HG03196 (cell line): Measurements from ENCODE around the gene CD2AP.
"Not testable (repeated sequence)": the region's sequence is repeated elsewhere in the genome, so short reads cannot be mapped to it uniquely, and the experiment has no call there.

Source experiments
- ATAC-seq: cut with Tn5 transposase; IDR thresholded peaks from one replicate; pipeline ENCODE4 v1.9.1; 2021; ENCODE audit not compliant: unreplicated experiment

CD2AP gene

GRCh38 chr6:47556459-47556858 lies 78.9 kb downstream of the CD2AP start:
- not testable (repeated sequence) for ATAC-seq

DNA sequence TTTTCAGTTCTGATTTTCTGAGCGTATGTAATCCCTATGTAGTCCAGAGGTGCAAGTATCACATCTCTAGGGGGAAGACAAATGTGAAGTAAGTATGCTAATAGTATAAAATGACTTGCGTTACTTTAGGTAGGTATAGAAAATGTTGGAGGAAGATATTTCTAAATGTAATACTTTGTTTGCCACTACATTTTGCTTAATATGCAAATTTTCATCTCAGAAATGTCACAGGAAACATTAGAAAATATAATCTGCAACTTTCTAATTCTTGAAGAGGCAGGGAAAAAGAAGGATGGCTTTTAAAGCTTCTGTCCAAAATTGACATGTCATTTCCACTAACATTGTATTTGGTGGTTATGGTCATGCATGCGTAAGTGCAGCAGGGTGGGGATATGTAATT lies 85.6 kb downstream of the CD2AP start:
- ATAC-seq, result no peak

DNA sequence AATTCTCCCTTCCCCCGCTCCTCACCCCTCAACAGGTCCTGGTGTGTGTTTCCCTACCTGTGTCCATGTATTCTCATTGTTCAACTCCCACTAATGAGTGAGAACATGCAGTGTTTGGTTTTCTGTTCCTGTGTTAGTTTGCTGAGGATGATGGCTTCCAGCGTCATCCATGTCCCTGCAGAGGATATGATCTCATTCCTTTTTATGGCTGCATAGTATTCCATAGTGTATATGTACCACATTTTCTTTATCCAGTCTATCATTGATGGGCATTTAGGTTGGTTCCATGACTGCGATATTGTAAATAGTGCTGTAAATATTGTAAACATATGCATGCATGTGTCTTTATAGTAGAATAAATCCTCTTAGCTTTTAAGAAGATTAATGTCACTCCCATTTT lies 89.0 kb downstream of the CD2AP start:
- not testable (repeated sequence) for ATAC-seq

- ATAC-seq, result no peak
Measured at GRCh38 chr6:47567586-47567985, 90.0 kb downstream of the CD2AP start.

- ATAC-seq, result no peak
Measured at GRCh38 chr6:47571488-47571887, 93.9 kb downstream of the CD2AP start.

DNA sequence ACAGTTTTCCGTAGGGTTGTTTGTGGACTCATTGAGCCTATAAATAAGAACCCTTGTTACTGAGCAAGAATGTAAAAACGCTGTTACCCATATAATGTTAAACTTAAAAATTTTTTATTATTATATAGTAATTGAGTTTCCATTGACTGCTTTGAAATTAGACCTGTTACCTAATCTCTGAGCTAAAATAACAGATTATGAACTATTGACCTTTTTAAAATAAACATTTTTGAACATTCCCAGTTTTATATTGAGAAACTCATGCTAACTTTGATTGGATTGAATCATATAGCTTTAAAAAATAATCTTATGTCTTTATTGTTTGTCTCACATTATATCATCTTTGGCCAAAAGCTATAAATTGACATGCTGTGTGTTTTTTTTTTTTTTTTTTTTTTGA lies 95.5 kb downstream of the CD2AP start:
- no peak for ATAC-seq

DNA sequence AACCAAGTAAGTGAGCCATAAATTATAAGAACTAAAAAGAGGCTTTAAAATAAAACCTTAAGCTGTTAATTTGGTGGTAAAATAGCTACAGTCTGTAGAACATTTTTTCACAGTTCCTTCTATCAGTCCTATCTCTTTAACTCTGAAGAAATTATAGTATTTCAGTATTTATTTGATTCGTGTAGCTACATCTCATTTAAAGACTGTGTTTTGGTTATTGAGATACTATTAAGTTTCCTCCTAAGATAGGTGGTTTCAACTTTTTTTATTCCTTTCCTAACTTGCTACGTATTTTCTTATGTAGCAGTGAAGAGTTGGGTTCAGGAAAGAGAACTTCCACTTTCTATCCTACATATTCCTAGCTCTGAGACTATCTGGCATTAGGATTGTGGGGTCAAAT lies 97.2 kb downstream of the CD2AP start:
- ATAC-seq, result no peak

DNA sequence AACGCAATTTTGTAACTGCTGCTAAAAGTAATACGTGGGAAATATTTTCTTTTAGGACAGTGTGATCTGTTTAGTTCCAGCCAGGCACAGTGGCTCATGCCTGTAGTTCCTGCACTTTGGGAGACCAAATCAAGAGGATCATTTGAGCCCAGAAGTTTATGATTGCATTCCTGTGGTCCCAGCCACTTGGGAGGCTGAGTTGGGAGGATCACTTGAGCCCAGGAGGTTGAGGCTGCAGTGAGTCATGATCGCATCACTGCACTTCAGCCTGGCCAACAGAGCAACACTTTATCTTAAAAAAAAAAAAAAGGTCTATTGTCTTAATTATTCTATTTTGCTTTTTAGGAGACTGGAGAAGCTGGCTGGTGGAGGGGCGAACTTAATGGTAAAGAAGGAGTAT lies 101.5 kb downstream of the CD2AP start:
- no peak for ATAC-seq

GRCh38 chr6:47581591-47581990 lies 104.0 kb downstream of the CD2AP start:
- no peak for ATAC-seq

GRCh38 chr6:47587493-47587892 lies 109.9 kb downstream of the CD2AP start:
- ATAC-seq, result no peak

GRCh38 chr6:47592131-47592840 lies 114.7 kb downstream of the CD2AP start:
- no peak for ATAC-seq

GRCh38 chr6:47593979-47594378 lies 116.4 kb downstream of the CD2AP start:
- no peak for ATAC-seq

DNA sequence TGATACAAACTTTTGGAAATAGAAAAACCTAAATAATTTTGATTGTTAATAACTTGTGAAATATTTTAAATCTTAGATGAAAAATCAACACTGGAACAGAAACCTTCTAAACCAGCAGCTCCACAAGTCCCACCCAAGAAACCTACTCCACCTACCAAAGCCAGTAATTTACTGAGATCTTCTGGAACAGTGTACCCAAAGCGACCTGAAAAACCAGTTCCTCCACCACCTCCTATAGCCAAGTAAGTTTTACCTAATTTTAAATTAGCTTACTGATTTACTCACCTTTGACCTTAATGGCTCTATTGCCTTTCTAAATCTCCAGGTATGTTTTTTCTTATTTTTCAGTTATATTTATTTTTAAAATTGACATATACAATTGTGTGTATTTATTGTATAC lies 118.2 kb downstream of the CD2AP start:
- ATAC-seq, result no peak

- ATAC-seq, result no peak
Measured at GRCh38 chr6:47598367-47598766, 120.8 kb downstream of the CD2AP start.

GRCh38 chr6:47599512-47599911 lies 121.9 kb downstream of the CD2AP start:
- ATAC-seq, result no peak

DNA sequence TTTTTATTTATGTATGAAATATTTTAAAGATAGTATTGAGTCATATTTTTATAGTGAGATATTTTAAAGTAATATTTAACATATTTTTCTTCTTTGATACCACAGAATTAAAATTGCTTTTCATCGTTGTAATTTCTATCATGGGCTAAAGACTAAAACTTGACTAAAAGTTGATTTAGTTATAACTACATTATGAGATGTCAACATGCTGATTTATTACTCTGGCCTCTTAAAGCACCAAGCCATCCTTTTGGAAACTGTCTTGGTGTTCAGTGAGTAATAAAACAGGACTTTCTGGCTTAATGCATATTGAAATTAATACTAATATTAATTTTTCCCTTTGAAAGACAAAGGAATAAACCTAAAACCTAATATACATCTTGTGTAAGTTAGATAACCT lies 125.6 kb downstream of the CD2AP start:
- ATAC-seq, result no peak

DNA sequence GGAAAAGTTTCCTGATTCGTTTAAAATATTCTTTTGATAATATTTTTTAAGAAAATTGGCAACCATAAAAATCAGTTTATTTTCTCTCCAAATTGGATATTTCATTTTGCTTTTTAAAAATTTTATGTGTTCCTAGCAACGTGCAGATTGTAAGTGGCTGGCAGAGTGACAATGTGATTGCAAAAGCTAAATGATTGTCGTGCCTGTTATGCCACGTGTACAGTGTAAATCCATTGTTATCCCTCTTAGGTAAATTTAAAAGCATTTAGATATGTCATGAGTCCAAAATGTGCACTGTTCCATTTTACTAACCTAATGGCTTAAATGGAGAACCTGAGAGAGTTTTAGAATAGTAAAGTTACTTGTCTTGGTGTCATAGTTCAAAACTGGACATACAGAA lies 126.4 kb downstream of the CD2AP start:
- ATAC-seq, result no peak

DNA sequence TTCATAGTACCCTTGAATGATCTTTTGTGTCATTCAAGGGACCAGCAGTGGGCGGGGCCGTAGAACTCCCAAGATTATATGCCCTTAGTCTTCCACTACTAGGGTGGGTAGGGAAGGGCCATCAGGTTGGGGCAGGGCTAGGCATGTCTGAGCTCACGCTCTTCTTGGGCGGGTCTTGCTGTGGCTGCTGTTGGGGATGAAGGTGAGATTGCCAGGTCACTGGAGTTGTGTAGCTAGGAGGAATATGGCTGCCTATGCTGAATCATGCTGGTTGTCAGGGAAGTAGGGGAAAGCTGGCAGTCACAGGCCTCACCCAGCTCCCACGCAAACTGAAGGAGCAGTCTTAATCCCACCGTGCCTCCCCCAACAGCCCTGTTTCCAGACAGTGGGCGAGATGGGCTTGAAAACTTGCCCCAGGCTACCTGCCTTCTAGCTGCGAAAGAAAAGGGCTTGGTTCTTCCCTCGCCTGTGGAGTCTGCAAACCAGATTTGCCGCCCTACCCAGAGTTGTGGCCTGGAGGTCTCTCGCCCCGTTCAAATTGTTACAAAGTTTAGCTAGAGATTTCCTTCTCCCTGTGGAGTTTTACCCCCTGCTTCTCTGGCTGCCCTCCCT lies 144.4 kb downstream of the CD2AP start:
- no peak for ATAC-seq

GRCh38 chr6:47626782-47627181 lies 149.2 kb downstream of the CD2AP start:
- no peak for ATAC-seq

GRCh38 chr6:47628448-47629272 lies 151.1 kb downstream of the CD2AP start:
- no peak for ATAC-seq

DNA sequence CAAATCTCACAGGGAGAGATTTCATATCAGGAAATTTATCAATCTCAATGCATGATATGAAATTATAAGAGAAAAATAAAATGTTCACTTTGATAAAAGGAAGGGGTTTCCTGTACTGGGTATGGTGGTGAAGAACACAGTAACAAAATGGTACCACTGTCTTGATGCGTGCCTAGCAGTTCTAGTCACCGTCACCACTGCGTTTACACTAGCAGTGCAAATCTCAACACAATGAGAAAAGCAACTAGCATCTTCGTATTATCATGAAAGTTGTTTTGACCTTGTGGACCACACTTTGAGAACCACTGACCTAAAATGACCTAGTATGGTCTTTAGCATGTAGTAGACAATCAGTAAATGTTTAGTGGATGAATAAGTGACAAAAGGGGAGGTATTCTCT lies 152.4 kb downstream of the CD2AP start:
- ATAC-seq, result no peak

DNA sequence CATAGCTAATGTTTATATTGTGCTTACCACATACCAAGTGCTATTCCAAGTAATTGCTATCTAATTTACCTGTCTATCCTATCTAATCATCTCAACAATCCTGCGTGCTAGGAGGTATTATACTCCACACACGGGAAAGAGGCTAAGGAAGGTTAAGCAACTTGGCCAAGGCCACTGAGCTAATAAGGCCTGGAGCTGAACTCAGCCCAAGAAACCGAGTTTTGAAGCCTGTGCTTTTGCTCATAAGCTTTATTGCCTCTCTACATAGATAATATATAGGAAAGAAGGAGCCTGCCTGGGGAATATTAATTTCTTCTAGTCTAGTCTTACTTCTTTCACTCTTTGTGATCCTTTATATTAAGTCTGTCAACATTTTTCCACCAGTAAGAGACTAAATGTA lies 153.0 kb downstream of the CD2AP start:
- no peak for ATAC-seq
